Smooth muscle cell (in vitro differentiated cells): ENCODE data around the gene CFAP299. TPM values are rescaled to one million over a fixed set of nuclear protein-coding genes. Genes with fewer than 3 reads are reported as not detected.

Experiments
- DNase-seq: peaks from one replicate; lab custom pipeline; 2025; ENCODE audit not compliant: unreplicated experiment; lab: John Stamatoyannopoulos, UW
- H2AFZ ChIP-seq: fragments of 200-600 bp; sonication (generic); 2 replicates; pipeline ENCODE4 v1.6.0; 2016; ENCODE audit warnings: antibody characterized with exemption, low read depth, mild to moderate bottlenecking
- H3F3A ChIP-seq: fragments of 200-600 bp; sonication (generic); 2 replicates; pipeline ENCODE4 v1.6.0; 2017; ENCODE audit warnings: antibody characterized with exemption, low read depth
- H3K27ac ChIP-seq: fragments of 200-600 bp; sonication (generic); 2 replicates; pipeline ENCODE4 v1.5.1; 2016; ENCODE audit warnings: low read depth, mild to moderate bottlenecking
- H3K27me3 ChIP-seq: fragments of 200-600 bp; sonication (generic); 2 replicates; pipeline ENCODE4 v1.6.1; 2016; ENCODE audit warnings: low read depth, mild to moderate bottlenecking
- H3K36me3 ChIP-seq: fragments of 200-600 bp; sonication (generic); 2 replicates; pipeline ENCODE4 v1.5.1; 2016; ENCODE audit warnings: low read depth
- H3K4me1 ChIP-seq: fragments of 200-600 bp; sonication (generic); 2 replicates; pipeline ENCODE4 v1.5.1; 2016; ENCODE audit warnings: low read depth
- H3K4me2 ChIP-seq: fragments of 200-600 bp; sonication (generic); 2 replicates; pipeline ENCODE4 v1.6.0; 2016; ENCODE audit warnings: mild to moderate bottlenecking
- H3K4me3 ChIP-seq: fragments of 200-600 bp; sonication (generic); 2 replicates; pipeline ENCODE4 v1.5.1; 2016; ENCODE audit warnings: mild to moderate bottlenecking
- H3K79me2 ChIP-seq: fragments of 200-600 bp; sonication (generic); 2 replicates; pipeline ENCODE4 v1.6.0; 2016; ENCODE audit warnings: low read depth, mild to moderate bottlenecking
- H3K9ac ChIP-seq: fragments of 200-600 bp; sonication (generic); 2 replicates; pipeline ENCODE4 v1.6.0; 2016; ENCODE audit warnings: low read depth
- H3K9me3 ChIP-seq: fragments of 200-600 bp; sonication (generic); replicated peaks from 2 replicates; pipeline ENCODE4 v1.5.1; 2016; ENCODE audit warnings: low read depth
- H4K20me1 ChIP-seq: fragments of 200-600 bp; sonication (generic); 2 replicates; pipeline ENCODE4 v1.6.0; 2016; ENCODE audit warnings: low read depth
- CTCF ChIP-seq: fragments of 200-600 bp; sonication (generic); IDR thresholded peaks from 2 replicates; pipeline ENCODE4 v1.5.1; 2017; ENCODE audit warnings: borderline replicate concordance, mild to moderate bottlenecking, antibody characterized with exemption; ENCODE audit not compliant: insufficient read depth, poor library complexity, severe bottlenecking
- WGBS: methylation state at CpG from one replicate; pipeline ENCODE4 v1.1.7; 2016; ENCODE audit warnings: low lambda C conversion rate; 5-methylcytosine and 5-hydroxymethylcytosine counted together
- polyA plus RNA-seq: library from polyadenylated mRNA; unstranded; fragments of >200 nt; fragmentation: Nextera tagmentation; extraction: Ambion mirVana; gene quantifications from 2 replicates; pipeline ENCODE4 v1.2.1, GENCODE V29; 2016
- total RNA-seq: library from RNA; depleted of rRNA; stranded (reverse); fragments of >200 nt; gene quantifications from 2 replicates; pipeline ENCODE4 v1.2.3, GENCODE V29; 2014

CFAP299 gene
- total and polyA plus RNA-seq, 2 experiments from 2014 or later, result not detected

GRCh38 chr4:80321341-80321740 is 14.2 kb upstream of the CFAP299 start:
- H4K20me1 ChIP-seq, result no peaks in the 10 kb centered on the region
- H3K9me3 ChIP-seq, result no peaks in the 10 kb centered on the region
- H3K27ac ChIP-seq, result no peak overlapping the region
- H3K4me3 ChIP-seq, result no peak overlapping the region
- no peak overlapping the region for H3K4me2 ChIP-seq
- no peak overlapping the region for H3K9ac ChIP-seq
- H3K79me2 ChIP-seq, result no peaks in the 10 kb centered on the region
- H3F3A ChIP-seq, result no peaks in the 10 kb centered on the region
- H3K36me3 ChIP-seq, result no peaks in the 10 kb centered on the region
- no peak overlapping the region for H2AFZ ChIP-seq
- TF ChIP-seq CTCF, result no peak
- DNase-seq, result no peak
- peaks cover 34% of the 10 kb centered on the region for H3K27me3 ChIP-seq
- no peaks in the 10 kb centered on the region for H3K4me1 ChIP-seq
- WGBS, result 93% methylated on average over 8 of the region's 8 CpGs

- Histone ChIP-seq H3F3A (no peaks in the 10 kb centered on the region), H3K27me3 (peaks cover 30% of the 10 kb centered on the region), H4K20me1 (no peaks in the 10 kb centered on the region), H3K4me3 (no peak overlapping the region), H3K27ac (no peak overlapping the region), H2AFZ (no peak overlapping the region), H3K79me2 (no peaks in the 10 kb centered on the region), H3K36me3 (no peaks in the 10 kb centered on the region), H3K4me2 (no peak overlapping the region), H3K4me1 (no peaks in the 10 kb centered on the region), H3K9ac (no peak overlapping the region), H3K9me3 (no peaks in the 10 kb centered on the region)
- no peak for DNase-seq
- no peak for TF ChIP-seq CTCF
- 80% methylated on average over 4 of the region's 4 CpGs for WGBS
Observed at GRCh38 chr4:80321776-80322175, 13.8 kb upstream of the CFAP299 start.

GRCh38 chr4:80322716-80323115 is 12.8 kb upstream of the CFAP299 start:
- Histone ChIP-seq H3K27me3 (peaks cover 21% of the 10 kb centered on the region), H3K9ac (no peak overlapping the region), H3K9me3 (no peaks in the 10 kb centered on the region), H3K4me2 (no peak overlapping the region), H2AFZ (no peak overlapping the region), H4K20me1 (no peaks in the 10 kb centered on the region), H3F3A (no peaks in the 10 kb centered on the region), H3K4me1 (no peaks in the 10 kb centered on the region), H3K4me3 (no peak overlapping the region), H3K36me3 (no peaks in the 10 kb centered on the region), H3K27ac (no peak overlapping the region), H3K79me2 (no peaks in the 10 kb centered on the region)
- peak; percentile 6 for TF ChIP-seq CTCF
- no peak for DNase-seq

GRCh38 chr4:80324171-80324570 is 11.4 kb upstream of the CFAP299 start:
- Histone ChIP-seq H4K20me1 (no peaks in the 10 kb centered on the region), H3K4me2 (no peak overlapping the region), H2AFZ (no peak overlapping the region), H3K36me3 (no peaks in the 10 kb centered on the region), H3K4me1 (no peaks in the 10 kb centered on the region), H3F3A (no peaks in the 10 kb centered on the region), H3K9ac (no peak overlapping the region), H3K27me3 (peaks cover 23% of the 10 kb centered on the region), H3K79me2 (no peaks in the 10 kb centered on the region), H3K27ac (no peak overlapping the region), H3K4me3 (no peak overlapping the region), H3K9me3 (no peaks in the 10 kb centered on the region)
- no peak for DNase-seq
- 65% methylated on average over 6 of the region's 6 CpGs for WGBS
- no peak for TF ChIP-seq CTCF
